Measurements from ENCODE around the gene PARD6G. TPM values are rescaled to one million over a fixed set of nuclear protein-coding genes. Genes with fewer than 3 reads are reported as not detected.
A peak's percentile ranks its signal among the peaks of the same experiment; 100 is the strongest.
"Not testable (repeated sequence)": the region's sequence is repeated elsewhere in the genome, so short reads cannot be mapped to it uniquely, and the experiment has no call there.

Gene PARD6G
- total RNA-seq, result 4.1 TPM

GRCh38 chr18:80247393-80247841, at the start of gene PARD6G:
TSS of gene PARD6G (minus strand) at chr18:80247514. CDS start at chr18:80247348, 166 bp downstream.
- DNase-seq (ENCODE audit: low spot score), result peak; percentile 78

- DNase-seq (ENCODE audit: low spot score), result not testable (repeated sequence)
Observed at GRCh38 chr18:80262241-80263033, 15.1 kb upstream of the PARD6G start.

- no peak for DNase-seq (ENCODE audit: low spot score)
Observed at GRCh38 chr18:80259610-80260009, 12.3 kb upstream of the PARD6G start.

GRCh38 chr18:80258640-80259039, 11.3 kb upstream of the PARD6G start:
- no peak for DNase-seq (ENCODE audit: low spot score)

- peak; percentile 65 for DNase-seq (ENCODE audit: low spot score)
Observed at GRCh38 chr18:80257579-80258543, 10.5 kb upstream of the PARD6G start.

- no peak for DNase-seq (ENCODE audit: low spot score)
Observed at GRCh38 chr18:80254971-80255500, 7.7 kb upstream of the PARD6G start.

GRCh38 chr18:80253871-80254492, 6.7 kb upstream of the PARD6G start:
- no peak for DNase-seq (ENCODE audit: low spot score)

GRCh38 chr18:80253236-80253635, 5.9 kb upstream of the PARD6G start:
- no peak for DNase-seq (ENCODE audit: low spot score)

GRCh38 chr18:80252136-80252535, 4.8 kb upstream of the PARD6G start:
- no peak for DNase-seq (ENCODE audit: low spot score)

- no peak for DNase-seq (ENCODE audit: low spot score)
Observed at GRCh38 chr18:80251700-80252099, 4.4 kb upstream of the PARD6G start.

- no peak for DNase-seq (ENCODE audit: low spot score)
Observed at GRCh38 chr18:80250740-80251364, 3.5 kb upstream of the PARD6G start.

GRCh38 chr18:80249217-80250093, 2.1 kb upstream of the PARD6G start:
- no peak for DNase-seq (ENCODE audit: low spot score)

- no peak for DNase-seq (ENCODE audit: low spot score)
Observed at GRCh38 chr18:80246445-80247392, 595 bp downstream of the PARD6G start.

- no peak for DNase-seq (ENCODE audit: low spot score)
Observed at GRCh38 chr18:80245781-80246444, 1.4 kb downstream of the PARD6G start.

GRCh38 chr18:80244956-80245730, 2.2 kb downstream of the PARD6G start:
- DNase-seq (ENCODE audit: low spot score), result no peak

GRCh38 chr18:80244167-80244566, 3.1 kb downstream of the PARD6G start:
- DNase-seq (ENCODE audit: low spot score), result no peak

GRCh38 chr18:80243204-80243603, 4.1 kb downstream of the PARD6G start:
- DNase-seq (ENCODE audit: low spot score), result no peak

Measured in mucosa of gallbladder (tissue), 1 donor.